Motor neuron (in vitro differentiated cells): Measurements from ENCODE around the gene CPNE7. TPM values are rescaled to one million over a fixed set of nuclear protein-coding genes. Genes with fewer than 3 reads are reported as not detected.

Experiments
- ATAC-seq, 8 experiments: fragments of 200-7000 bp; cut with Tn5 transposase; replicated peaks in 6 of 8; 2 replicates each; pipeline ENCODE4 v1.8.0; 2021; ENCODE audit warnings: mild to moderate bottlenecking in 8 of 8, moderate library complexity in 8 of 8
- H3K27ac ChIP-seq, 2 donors: fragments of 250-450 bp; sonication (Bioruptor Pico); 2 replicates each; pipeline ENCODE4 v1.9.0; 2021; ENCODE audit warnings: antibody characterized with exemption in 2 of 2, mild to moderate bottlenecking in 2 of 2, moderate library complexity in 1 of 2
- H3K4me1 ChIP-seq, 2 donors: fragments of 250-450 bp; sonication (Bioruptor Pico); replicated peaks in 1 of 2; 2 replicates each; pipeline ENCODE4 v1.6.1; 2021; ENCODE audit warnings: antibody characterized with exemption in 2 of 2, mild to moderate bottlenecking in 2 of 2, moderate library complexity in 1 of 2
- H3K4me3 ChIP-seq, 5 donors: fragments of 250-450 bp; sonication (Bioruptor Pico); 2 replicates each; pipeline ENCODE4 v1.9.0; 2021; ENCODE audit warnings: antibody characterized with exemption in 5 of 5, mild to moderate bottlenecking in 5 of 5, moderate library complexity in 4 of 5
- WGBS, 10 experiments: fragments of 450-650 bp; shearing (Covaris generic); methylation state at CpG; one replicate each; pipeline ENCODE4 v1.0.0; 2022; 5-methylcytosine and 5-hydroxymethylcytosine counted together
- in situ Hi-C, 9 experiments: fragments of 400-800 bp; cut with MboI; loops; one replicate each; pipeline ENCODE4 v1.15.0; 2021; ENCODE audit warnings: low sequenced_read_pairs in 9 of 9, low pct_unique_long_range_greater_than_20kb in 2 of 9; ENCODE audit not compliant: unreplicated experiment in 9 of 9
- total RNA-seq, 8 experiments: library from RNA; unstranded; fragments of 300-600 nt; gene quantifications; 2 replicates each; pipeline versions ENCODE4 v1.2.3 to v1.2.4, GENCODE V29; 2022

CPNE7 gene
- total RNA-seq, 8 experiments from 2014 or later: 2.2 to 17.1 (median 7.3) TPM; not detected in 1

DNA sequence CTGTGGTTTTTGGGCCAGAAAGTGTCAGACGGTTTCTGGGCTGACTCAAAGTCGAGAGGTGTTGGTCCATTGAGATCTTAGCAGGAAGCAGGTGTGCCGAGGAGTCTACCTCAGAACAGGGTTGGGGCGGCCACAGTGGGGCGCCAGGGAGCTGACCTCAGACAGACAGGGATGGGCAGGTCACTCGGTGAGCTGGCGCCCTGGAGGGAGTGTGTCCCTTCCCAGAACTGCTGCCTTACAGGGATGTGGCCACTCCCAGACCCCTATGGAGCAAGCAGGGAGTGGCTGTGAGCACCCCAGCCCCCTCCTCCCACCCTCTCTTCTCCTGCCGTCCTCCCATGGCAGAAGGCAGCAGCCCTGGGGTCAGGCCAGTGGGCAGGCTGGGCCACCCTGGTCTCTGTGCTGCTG, 23.9 kb downstream of the CPNE7 start:
- peak; percentile 16 to 86 (median 44) for ATAC-seq
- H3K27ac ChIP-seq: peak overlapping the region; percentile 70 to 78
- H3K4me1 ChIP-seq: peaks cover 48 to 50% of the 10 kb centered on the region in 2 donors
- in situ Hi-C loops: no loop called here
- H3K4me3 ChIP-seq: no peak overlapping the region
- WGBS, 10 experiments: 29 to 60% methylated on average over 1 to 3 of the region's 8 CpGs; no CpG with 5 or more reads in 8 of the 10 experiments

DNA sequence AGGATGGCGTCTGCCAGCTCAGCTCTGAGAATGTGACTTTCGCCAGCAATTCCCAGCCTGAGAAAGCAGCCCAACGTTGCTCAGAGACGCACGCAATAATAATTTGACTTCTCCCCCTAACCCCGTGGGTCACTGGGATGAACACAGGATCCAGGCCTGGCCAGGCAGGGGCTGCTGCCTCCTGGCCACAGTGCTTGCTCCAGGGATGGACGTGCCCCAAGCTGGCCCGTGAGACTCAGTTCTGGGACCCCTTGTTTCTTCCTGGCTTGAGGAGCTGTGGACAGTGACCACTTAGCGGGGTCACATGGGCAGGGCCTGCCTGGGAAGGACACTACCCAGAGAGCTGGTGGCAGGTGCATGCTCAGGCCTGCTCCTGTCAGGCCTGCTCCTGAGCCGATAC, 24.3 kb downstream of the CPNE7 start:
- WGBS, 10 experiments: 80 to 100% (median 82%) methylated on average over 1 to 2 of the region's 10 CpGs; no CpG with 5 or more reads in 6 of the 10 experiments
- ATAC-seq: no peak
- Histone ChIP-seq H3K27ac (peak overlapping the region; percentile 70 to 78), H3K4me1 (peaks cover 51 to 53% of the 10 kb centered on the region in 2 donors), H3K4me3 (no peak overlapping the region)
- in situ Hi-C loops: no loop called here

DNA sequence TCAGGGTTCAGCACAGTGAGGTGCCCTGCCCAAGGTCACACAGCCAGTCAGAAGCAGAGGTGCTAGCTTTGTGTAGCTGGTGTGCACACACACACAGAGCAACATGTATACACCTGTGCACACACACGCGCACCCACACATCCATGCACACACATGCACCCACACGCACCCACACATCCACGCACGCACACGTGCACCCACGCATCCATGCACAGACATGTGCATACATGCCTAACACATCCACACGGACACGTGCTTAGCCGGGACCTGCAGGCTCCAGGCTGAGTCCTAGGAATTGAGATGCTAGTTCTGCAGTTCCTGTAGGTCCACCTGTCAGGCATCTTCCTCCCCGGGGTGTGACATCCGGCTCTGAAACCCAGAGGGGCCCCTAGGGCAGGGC, 24.9 kb downstream of the CPNE7 start:
- in situ Hi-C loops: no loop called here
- Histone ChIP-seq H3K27ac (peak overlapping the region; percentile 70 to 78), H3K4me3 (no peak overlapping the region), H3K4me1 (peaks cover 57 to 58% of the 10 kb centered on the region in 2 donors)
- WGBS, 10 experiments: 94 to 100% (median 98%) methylated on average over 2 to 9 of the region's 12 CpGs; no CpG with 5 or more reads in 7 of the 10 experiments
- ATAC-seq: no peak

DNA sequence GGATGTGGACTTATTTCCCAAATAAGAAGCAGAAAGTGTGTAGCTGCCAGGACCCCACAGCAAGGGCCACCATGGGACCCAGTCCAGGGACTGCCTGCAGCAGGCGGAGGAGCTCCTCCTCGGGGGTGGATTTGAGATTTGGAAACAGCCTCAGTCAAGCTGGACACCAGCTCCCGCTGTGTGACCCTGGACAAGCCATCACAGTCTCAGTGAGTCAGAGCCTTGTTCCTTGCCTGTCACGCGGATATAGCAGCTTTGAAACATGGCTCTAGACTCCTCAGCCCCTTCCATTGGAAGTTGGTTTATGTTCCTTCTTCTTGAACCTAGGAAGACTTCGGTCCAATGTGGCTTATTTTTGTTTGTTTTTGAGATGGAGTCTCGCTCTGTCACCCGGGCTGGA, 25.4 kb downstream of the CPNE7 start:
- in situ Hi-C loops: no loop called here
- Histone ChIP-seq H3K4me3 (no peak overlapping the region), H3K27ac (peak overlapping the region; percentile 70 to 78), H3K4me1 (peaks cover 62 to 63% of the 10 kb centered on the region in 2 donors)
- ATAC-seq: no peak
- 0 to 84% (median 61%) methylated on average over 1 to 5 of the region's 8 CpGs; no CpG with 5 or more reads in 4 of the 10 experiments for WGBS, 10 experiments

DNA sequence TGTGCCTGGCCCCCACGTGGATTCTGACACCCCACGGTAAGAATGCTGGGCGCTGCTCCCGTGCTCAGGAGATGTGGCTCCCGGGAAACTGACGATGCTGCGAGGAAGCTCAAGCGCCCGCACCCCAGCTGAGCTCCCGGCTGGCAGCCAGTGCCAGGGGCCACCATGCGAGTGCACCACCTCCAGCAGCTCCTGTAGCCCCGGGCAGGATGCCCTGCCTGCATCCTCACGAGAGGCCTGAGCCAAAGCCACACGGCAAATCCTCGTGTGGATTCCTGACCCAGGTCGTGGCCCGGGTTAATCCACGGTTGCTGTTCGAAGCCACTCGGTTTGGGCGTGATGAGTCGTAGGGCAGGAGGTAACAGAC, 26.3 kb downstream of the CPNE7 start:
- Histone ChIP-seq H3K27ac (peak overlapping the region; percentile 88), H3K4me1 (peaks cover 59 to 60% of the 10 kb centered on the region in 2 donors), H3K4me3 (no peak overlapping the region)
- WGBS, 10 experiments: 0 to 61% (median 36%) methylated on average over 1 to 15 of the region's 22 CpGs; no CpG with 5 or more reads in 4 of the 10 experiments
- no peak for ATAC-seq
- in situ Hi-C loops: no loop called here

DNA sequence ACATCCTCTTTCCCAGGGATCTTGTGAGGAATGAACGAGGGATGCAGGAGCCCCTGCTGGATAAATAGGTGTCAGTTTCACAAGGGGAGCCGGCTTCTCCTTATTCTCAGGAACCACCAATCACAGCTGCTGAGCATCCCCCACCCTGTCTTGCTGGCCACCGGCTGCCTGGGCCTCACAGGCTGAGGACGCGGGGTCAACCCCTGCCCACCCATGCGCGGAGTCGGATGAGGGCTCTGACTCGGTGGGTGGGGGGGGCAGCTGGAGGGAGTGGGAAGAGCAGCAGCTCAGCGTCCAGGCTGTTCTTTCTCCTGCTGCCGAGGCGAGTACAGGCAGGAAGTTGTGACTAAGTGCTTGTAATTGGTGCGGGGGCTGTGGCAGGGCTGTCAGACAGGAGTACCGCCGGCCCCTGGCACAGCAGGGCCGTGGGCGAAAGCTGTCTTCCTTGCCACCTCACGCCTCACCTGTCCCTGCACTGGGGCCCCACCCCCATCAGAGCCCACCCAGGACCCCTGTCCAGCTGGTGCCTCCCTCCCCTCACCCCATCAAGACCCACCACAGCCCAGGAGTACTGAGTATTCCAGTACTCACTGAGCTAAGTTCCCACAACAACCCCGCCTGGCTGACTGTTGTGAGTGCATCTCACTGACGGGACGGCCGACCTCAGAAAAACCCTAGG, 26.9 kb downstream of the CPNE7 start:
- peak; percentile 53 to 92 (median 88) for ATAC-seq
- peak overlapping the region; percentile 88 for H3K27ac ChIP-seq
- H3K4me3 ChIP-seq: no peak overlapping the region
- WGBS, 10 experiments: 0 to 20% (median 8%) methylated on average over 2 to 4 of the region's 22 CpGs; no CpG with 5 or more reads in 7 of the 10 experiments
- H3K4me1 ChIP-seq: peaks cover 54 to 55% of the 10 kb centered on the region in 2 donors
- in situ Hi-C loops: no loop called here

DNA sequence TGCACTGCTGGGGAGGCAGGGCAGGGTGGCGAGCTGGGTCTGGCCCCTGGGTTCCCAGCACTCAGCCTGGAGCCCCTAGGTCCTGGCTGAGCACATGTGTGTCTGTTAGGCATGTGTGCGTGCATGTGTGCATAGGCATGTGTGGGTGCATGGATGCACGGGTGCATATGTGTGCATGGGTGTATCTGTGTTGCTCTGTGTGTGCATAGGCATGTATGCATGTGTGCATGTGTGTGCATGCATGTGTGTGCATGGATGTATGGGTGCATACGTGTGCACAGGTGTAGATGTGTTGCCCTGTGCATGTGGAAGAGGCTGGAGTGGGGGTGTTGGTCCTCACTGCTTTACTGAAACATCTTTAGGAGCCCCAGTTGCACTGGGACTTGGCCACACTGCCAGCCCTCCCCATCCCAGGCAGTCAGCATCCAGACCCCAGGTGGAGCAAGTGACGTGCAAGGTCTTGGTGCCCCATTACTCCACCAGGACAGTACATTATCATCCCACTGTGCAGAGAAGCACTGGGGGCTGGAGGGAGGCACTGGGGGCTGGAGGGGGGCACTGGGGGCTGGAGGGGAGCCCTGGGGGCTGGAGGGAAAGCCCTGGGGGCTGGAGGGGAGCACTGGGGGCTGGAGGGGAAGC, 27.5 kb downstream of the CPNE7 start:
- in situ Hi-C loops: no loop called here
- WGBS, 10 experiments: 100% methylated on average over 2 of the region's 5 CpGs; no CpG with 5 or more reads in 9 of the 10 experiments
- ATAC-seq: no peak
- H3K4me3 ChIP-seq: no peak overlapping the region
- H3K27ac ChIP-seq: peak overlapping the region; percentile 63 to 88
- H3K4me1 ChIP-seq: peaks cover 54 to 55% of the 10 kb centered on the region in 2 donors

DNA sequence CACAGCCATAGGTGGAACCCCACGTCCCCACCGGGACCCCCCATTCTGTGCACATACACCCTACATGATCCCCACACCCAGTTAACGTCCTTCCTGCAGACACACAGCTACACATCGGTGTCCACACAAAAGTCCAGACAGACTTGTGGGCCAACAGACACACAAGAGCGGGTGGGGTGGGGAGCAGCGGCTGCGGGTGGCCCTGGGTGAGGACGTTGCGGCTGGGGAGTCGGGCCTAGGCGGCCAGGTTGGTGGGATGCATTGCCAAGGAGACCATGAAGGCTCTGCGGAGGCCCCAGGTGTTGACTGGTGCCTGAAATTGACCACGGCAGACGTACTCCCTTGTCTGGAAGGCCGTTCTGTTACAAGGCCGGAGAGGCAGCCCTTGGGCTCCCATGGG, 29.2 kb downstream of the CPNE7 start:
- H3K4me3 ChIP-seq: no peak overlapping the region
- ATAC-seq: no peak
- 100% methylated on average over 2 of the region's 16 CpGs; no CpG with 5 or more reads in 9 of the 10 experiments for WGBS, 10 experiments
- in situ Hi-C loops: no loop called here
- H3K27ac ChIP-seq: peak overlapping the region; percentile 68 to 72
- peaks cover 44 to 47% of the 10 kb centered on the region in 2 donors for H3K4me1 ChIP-seq

DNA sequence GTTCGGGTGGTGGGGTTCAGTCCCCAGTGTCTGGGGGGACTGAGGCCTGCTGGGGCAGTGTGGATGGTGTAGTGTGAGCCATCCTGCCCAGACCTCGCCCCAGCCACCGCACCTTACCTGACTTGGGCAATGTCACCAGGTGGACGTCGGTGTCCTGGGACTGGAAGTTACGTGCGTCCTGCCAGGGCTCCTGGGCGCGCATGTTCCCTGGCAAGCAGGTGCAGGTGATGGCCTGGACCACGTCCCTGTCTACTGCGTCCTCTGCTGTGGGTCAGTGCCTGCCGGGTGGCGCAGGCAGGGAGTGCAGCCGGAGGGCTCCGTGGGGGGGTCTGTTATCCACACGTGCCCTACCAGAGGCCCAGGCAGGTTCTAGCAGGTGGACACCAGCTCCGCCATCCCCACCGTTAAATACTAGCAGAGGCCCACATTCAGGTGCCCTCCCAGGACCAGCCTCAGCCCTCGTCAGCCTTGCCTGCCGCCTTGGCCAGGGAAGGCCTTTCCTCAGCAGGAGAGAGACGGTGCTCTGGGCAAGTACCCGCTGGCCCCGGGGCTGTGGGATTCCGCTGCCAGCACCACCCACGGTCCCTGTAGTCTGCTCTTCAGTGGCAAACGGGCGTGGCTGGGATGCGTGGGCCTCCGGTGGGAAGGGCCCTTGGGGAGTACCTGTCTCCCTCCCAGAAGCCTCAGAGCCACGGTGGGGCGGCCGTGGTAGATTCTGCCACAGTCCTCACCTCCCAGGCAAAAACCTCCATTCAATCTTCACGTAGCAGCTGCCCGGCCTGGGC, 29.8 kb downstream of the CPNE7 start:
- ATAC-seq: no peak

DNA sequence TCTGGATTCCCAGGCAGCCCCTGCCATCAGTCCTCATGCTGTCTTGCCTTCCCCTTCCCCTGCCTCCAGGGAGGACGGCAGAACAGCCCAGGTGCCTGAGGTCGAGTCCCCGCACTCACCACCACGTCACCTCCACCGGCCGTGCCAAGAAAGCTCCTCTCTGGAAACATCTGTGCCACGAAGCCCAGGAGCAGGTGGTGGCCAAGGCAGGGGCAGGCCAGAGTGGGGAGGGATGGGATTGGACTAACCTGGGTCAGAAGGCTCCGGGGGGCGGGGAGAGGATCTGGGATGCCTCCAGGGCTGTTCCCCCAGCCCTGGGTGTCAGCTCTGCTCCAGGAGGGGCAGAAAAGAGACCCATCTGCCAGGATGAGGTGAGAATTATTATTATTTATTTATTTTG, 30.4 kb downstream of the CPNE7 start:
- no peak for ATAC-seq
- Histone ChIP-seq H3K27ac (peak overlapping the region; percentile 32 to 72), H3K4me3 (no peak overlapping the region), H3K4me1 (peaks cover 33 to 38% of the 10 kb centered on the region in 2 donors)
- WGBS, 10 experiments: no CpG with 5 or more reads among the region's 9 CpGs
- in situ Hi-C loops: no loop called here

More for the DNA sequence above, 29.8 kb downstream of the CPNE7 start:
- 60 to 100% (median 94%) methylated on average over 1 to 14 of the region's 34 CpGs; no CpG with 5 or more reads in 4 of the 10 experiments for WGBS, 10 experiments
- H3K4me1 ChIP-seq: peaks cover 38 to 42% of the 10 kb centered on the region in 2 donors
- no peak overlapping the region for H3K4me3 ChIP-seq
- in situ Hi-C loops: no loop called here
- peak overlapping the region; percentile 68 to 72 for H3K27ac ChIP-seq

DNA sequence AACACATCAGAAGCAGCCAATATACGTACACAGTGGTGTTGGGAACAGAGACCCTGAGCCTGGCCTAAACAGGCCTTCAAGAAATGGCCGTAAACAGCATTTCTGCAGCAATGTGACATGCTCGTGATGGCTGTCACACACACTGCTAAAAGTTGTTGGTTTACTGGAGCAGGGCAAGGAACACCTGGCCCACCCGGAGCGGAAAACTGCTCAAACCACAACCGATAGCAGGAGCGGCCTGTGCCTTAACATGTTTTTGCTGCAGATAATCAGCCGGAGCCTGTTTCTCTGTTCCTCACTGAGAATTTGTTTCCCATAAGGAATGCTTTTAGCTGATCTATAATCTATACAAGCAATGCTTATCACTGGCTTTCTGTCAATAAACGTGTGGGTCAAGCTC, 31.9 kb downstream of the CPNE7 start:
- 40 to 97% (median 90%) methylated on average over 1 to 6 of the region's 9 CpGs; no CpG with 5 or more reads in 3 of the 10 experiments for WGBS, 10 experiments
- in situ Hi-C loops: no loop called here
- H3K27ac ChIP-seq: no peak overlapping the region
- peaks cover 23 to 28% of the 10 kb centered on the region in 2 donors for H3K4me1 ChIP-seq
- ATAC-seq: no peak
- no peak overlapping the region for H3K4me3 ChIP-seq

DNA sequence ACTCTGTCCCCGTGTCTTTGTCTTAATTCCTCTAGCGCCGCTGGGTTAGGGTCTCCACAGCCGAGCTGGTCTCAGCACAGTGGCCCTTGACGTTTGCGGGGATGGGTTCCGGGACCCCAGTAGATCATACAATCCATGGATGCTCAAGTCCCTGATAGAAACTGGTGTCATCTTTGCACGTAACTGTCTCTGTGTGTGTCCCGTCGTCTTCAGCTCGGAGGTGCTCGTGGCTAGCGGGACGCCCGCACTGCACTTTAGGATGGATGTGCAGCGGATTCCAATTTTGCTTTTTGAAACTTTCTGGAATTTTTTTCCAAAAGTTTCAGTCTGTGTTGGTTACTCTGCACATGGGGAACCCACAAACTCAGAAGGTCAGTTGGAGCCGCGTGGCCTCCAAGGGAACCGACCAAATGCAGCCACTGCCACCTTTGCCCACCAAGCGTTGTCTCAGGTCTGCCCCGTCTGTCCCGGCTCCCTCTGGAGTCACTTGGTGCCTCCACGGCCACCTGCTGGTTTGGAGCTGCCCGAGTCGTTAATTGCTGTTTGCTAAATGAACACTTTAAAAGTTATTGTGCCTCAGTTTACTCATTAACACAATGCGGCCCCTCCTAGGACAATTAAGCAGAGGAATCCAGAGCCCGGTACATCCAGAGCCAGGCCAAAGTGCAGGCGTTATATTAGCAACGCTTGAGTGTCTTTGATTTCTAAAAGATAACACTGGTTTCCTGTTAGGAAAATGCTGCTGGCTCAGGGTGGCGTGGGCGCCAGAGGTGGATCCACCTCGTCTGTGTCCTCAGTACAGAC, 32.6 kb downstream of the CPNE7 start:
- H3K4me3 ChIP-seq: no peak overlapping the region
- no peak overlapping the region for H3K27ac ChIP-seq
- no peak for ATAC-seq
- H3K4me1 ChIP-seq: peaks cover 21 to 27% of the 10 kb centered on the region in 2 donors
- 57 to 86% (median 75%) methylated on average over 2 to 17 of the region's 32 CpGs; no CpG with 5 or more reads in 1 of the 10 experiments for WGBS, 10 experiments
- in situ Hi-C loops: no loop called here
